GM21786 (cell line): ENCODE results near the gene TFE3.
A peak's percentile ranks its signal among the peaks of the same experiment; 100 is the strongest.

ENCODE experiments used
- ATAC-seq: cut with Tn5 transposase; IDR thresholded peaks from one replicate; pipeline ENCODE4 v1.9.1; 2021; ENCODE audit not compliant: unreplicated experiment

Gene TFE3

GRCh38 chrX:49043220-49043986, at the start of gene TFE3:
TSS of gene TFE3 (minus strand) at chrX:49043357. CDS start at chrX:49043226, 131 bp downstream.
- peak; percentile 83 for ATAC-seq

- no peak for ATAC-seq
Measured at GRCh38 chrX:49089553-49089952, 46.4 kb upstream of the TFE3 start.

- ATAC-seq, result no peak
Measured at GRCh38 chrX:49082271-49082871, 39.2 kb upstream of the TFE3 start.

GRCh38 chrX:49079489-49080428, 36.6 kb upstream of the TFE3 start, which contains the start of gene WDR45:
TSS of gene WDR45 (minus strand) at chrX:49079887. CDS start at chrX:49078095, 1,792 bp downstream.
- peak; percentile 69 for ATAC-seq

GRCh38 chrX:49077941-49078340, 34.8 kb upstream of the TFE3 start:
- ATAC-seq, result no peak

GRCh38 chrX:49075347-49075746, 32.2 kb upstream of the TFE3 start:
- no peak for ATAC-seq

- peak; percentile 93 for ATAC-seq
Measured at GRCh38 chrX:49073601-49074575, 30.7 kb upstream of the TFE3 start, which contains the start of gene PRAF2. TSS of gene PRAF2 (minus strand) at chrX:49074002. CDS start at chrX:49073987, 15 bp downstream.

- ATAC-seq, result no peak
Measured at GRCh38 chrX:49072712-49073095, 29.5 kb upstream of the TFE3 start.

GRCh38 chrX:49071877-49072711, 28.9 kb upstream of the TFE3 start:
- ATAC-seq, result no peak

- no peak for ATAC-seq
Measured at GRCh38 chrX:49070988-49071387, 27.8 kb upstream of the TFE3 start.

GRCh38 chrX:49069038-49069437, 25.9 kb upstream of the TFE3 start:
- no peak for ATAC-seq

- ATAC-seq, result no peak
Measured at GRCh38 chrX:49067285-49068120, 24.3 kb upstream of the TFE3 start.

- ATAC-seq, result no peak
Measured at GRCh38 chrX:49066690-49067089, 23.5 kb upstream of the TFE3 start.

GRCh38 chrX:49066278-49066677, 23.1 kb upstream of the TFE3 start:
- ATAC-seq, result no peak

- no peak for ATAC-seq
Measured at GRCh38 chrX:49064735-49065134, 21.6 kb upstream of the TFE3 start.

- ATAC-seq, result no peak
Measured at GRCh38 chrX:49064303-49064702, 21.1 kb upstream of the TFE3 start.

- no peak for ATAC-seq
Measured at GRCh38 chrX:49063715-49064114, 20.6 kb upstream of the TFE3 start.

- ATAC-seq, result no peak
Measured at GRCh38 chrX:49061916-49062315, 18.8 kb upstream of the TFE3 start.
